GM11168 (cell line): ENCODE data around the gene ROR1.

Source experiments
- in situ Hi-C: fragments of 300-500 bp; cut with MboI; formaldehyde crosslinking; loops from one replicate; pipeline ENCODE4 v1.12.0; 2022; ENCODE audit warnings: low sequenced_read_pairs; ENCODE audit not compliant: unreplicated experiment

ROR1 gene

GRCh38 chr1:64135462-64136223, 361.8 kb downstream of the ROR1 start:
- in situ Hi-C loops: loop anchor here (25.0 kb wide), 1 partner anchor 448 kb away; no protein-coding TSS in a partner anchor

- in situ Hi-C loops: loop anchor here (25.0 kb wide), 1 partner anchor 449 kb away; no protein-coding TSS in a partner anchor
These were observed 362.5 kb downstream of the ROR1 start for GRCh38 chr1:64136296-64136695.

- in situ Hi-C loops: loop anchor here (25.0 kb wide), 1 partner anchor 450 kb away; no protein-coding TSS in a partner anchor
These were observed 363.1 kb downstream of the ROR1 start for GRCh38 chr1:64136752-64137411.

- in situ Hi-C loops: loop anchor here (25.0 kb wide), 1 partner anchor 450 kb away; no protein-coding TSS in a partner anchor
These were observed 363.6 kb downstream of the ROR1 start for GRCh38 chr1:64137412-64137803.

GRCh38 chr1:64139877-64140276, 366.1 kb downstream of the ROR1 start:
- in situ Hi-C loops: loop anchor here (25.0 kb wide), 1 partner anchor 453 kb away; no protein-coding TSS in a partner anchor

GRCh38 chr1:64140596-64140995, 366.8 kb downstream of the ROR1 start:
- in situ Hi-C loops: loop anchor here (25.0 kb wide), 1 partner anchor 453 kb away; no protein-coding TSS in a partner anchor

- in situ Hi-C loops: loop anchor here (25.0 kb wide), 1 partner anchor 460 kb away; no protein-coding TSS in a partner anchor
These were observed 373.4 kb downstream of the ROR1 start for GRCh38 chr1:64147045-64147724.

- in situ Hi-C loops: loop anchor here (25.0 kb wide), 1 partner anchor 460 kb away; no protein-coding TSS in a partner anchor
These were observed 373.9 kb downstream of the ROR1 start for GRCh38 chr1:64147759-64148158.

- in situ Hi-C loops: no loop called here
These were observed 376.4 kb downstream of the ROR1 start for GRCh38 chr1:64150266-64150665.

GRCh38 chr1:64150729-64151230, 377.0 kb downstream of the ROR1 start:
- in situ Hi-C loops: no loop called here

GRCh38 chr1:64155278-64155677, 381.5 kb downstream of the ROR1 start:
- in situ Hi-C loops: no loop called here

GRCh38 chr1:64161357-64161941, 387.6 kb downstream of the ROR1 start:
- in situ Hi-C loops: no loop called here

GRCh38 chr1:64162151-64162550, 388.3 kb downstream of the ROR1 start:
- in situ Hi-C loops: no loop called here

GRCh38 chr1:64162804-64163203, 389.0 kb downstream of the ROR1 start:
- in situ Hi-C loops: no loop called here

GRCh38 chr1:64163431-64163830, 389.6 kb downstream of the ROR1 start:
- in situ Hi-C loops: no loop called here

GRCh38 chr1:64163970-64164369, 390.2 kb downstream of the ROR1 start:
- in situ Hi-C loops: no loop called here

- in situ Hi-C loops: no loop called here
These were observed 392.8 kb downstream of the ROR1 start for GRCh38 chr1:64166629-64167028.

GRCh38 chr1:64167176-64167575, 393.4 kb downstream of the ROR1 start:
- in situ Hi-C loops: no loop called here

- in situ Hi-C loops: no loop called here
These were observed 397.4 kb downstream of the ROR1 start for GRCh38 chr1:64171246-64171645.

- in situ Hi-C loops: no loop called here
These were observed 398.0 kb downstream of the ROR1 start for GRCh38 chr1:64171797-64172281.
